Measurements from ENCODE around the gene RBM19.

Gene RBM19

DNA sequence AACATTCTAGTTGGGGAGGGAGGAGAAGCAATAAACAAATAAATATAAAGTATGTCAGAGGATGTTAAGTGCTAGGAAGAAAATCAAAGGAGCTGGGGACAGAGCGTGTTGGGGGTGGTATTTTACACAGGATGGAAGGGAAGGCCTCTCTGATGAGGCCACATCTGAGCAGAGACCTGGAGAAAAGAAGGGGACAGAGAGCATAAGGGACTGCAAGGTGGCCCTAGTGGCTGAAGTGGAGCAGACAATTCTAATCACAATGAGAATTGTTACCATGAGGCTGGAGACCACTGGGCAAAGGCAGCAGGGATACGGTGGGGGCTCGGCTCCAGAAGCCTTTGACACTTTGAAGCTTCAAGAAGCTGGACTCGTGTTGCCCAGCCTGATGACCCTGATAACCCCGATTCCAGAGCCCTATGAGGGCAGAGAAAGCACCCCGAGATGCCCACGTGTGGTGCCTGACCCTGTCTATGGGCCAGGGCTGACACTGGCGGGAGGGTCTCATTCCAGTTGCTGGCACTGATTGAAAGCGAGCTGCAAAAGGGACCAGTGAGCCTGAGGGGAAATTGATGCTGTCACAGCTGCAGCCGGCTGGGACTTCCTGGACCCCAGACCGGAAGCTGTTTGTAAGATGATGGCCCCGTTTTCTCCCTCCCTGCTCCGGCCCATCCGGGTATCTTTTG is 169.1 kb downstream of the RBM19 start:
- no peak for DNase-seq

DNA sequence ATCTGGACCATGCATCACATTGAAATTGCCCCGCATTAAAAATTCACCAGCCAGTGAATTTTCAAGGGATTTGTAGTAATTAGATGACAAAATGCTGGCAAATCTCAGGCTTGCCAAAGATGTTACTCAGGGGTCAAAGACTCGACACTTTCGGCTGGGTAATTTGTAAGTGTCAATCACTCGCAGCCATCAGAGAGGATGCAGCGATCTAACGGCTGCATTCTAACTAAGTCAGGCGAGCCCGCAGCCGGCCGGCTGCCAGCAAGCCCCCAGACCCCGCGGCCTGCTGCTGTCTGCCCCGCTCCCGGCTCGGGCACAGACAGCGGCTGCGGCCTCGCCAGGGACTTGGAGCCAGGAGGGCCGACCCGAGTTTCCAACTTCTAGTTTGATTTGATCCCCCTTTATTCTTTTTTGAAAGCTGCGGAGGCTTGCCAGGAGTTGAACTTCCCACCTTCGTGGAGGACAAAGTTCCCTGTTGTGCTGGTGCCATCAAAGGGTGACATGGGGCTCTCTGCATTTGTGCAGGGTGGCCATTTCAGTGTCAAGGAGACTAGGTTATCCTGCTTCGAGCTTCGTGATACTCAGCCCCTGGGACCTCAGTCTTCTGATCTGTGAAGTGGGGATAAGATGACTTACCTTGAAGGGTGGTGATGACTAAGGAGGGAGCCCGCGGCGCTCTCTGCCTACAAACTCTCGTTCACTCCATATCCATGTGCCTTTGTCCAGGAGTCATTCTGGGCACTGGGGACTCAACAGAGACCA is 169.9 kb downstream of the RBM19 start:
- no peak for DNase-seq

DNA sequence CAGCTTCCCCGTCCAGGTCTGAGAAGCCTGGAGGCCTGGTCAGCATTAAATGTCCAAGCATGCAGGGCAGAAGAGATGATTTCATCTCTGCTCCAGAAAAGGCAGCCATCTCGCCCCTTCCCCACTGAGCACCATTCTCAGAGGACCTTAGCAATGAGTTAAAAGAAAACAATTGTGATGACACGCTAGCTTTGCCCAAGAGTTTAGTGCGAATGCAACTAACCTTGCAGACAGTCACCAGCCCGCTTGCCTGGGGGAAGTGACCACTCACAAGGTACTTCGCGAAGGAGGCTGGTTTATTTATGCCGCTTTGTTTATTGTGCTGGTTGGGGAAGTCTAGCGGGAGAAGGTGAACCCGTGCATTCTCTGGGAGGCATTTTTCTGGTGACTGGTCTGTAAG is 170.7 kb downstream of the RBM19 start:
- DNase-seq = no peak

DNA sequence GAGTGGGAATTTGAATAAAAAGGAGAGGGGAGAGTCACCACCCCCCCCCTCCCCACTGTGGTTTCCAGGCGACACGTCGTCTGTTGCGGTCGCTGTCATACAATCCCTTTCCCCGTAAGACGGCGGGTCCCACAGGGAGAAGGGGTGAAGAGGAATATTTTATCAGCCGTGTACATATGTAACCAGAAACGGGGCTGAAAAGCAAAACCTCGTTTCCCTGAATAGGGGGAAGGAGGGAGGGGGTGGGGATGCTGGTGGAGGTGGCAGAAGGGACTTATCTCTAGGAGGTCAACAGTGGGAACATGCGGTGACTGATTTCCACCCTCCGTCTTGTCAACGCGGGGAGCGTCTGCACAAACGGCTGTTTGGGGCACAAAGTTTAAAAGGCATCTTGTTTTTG is 171.4 kb downstream of the RBM19 start:
- DNase-seq = no peak

DNA sequence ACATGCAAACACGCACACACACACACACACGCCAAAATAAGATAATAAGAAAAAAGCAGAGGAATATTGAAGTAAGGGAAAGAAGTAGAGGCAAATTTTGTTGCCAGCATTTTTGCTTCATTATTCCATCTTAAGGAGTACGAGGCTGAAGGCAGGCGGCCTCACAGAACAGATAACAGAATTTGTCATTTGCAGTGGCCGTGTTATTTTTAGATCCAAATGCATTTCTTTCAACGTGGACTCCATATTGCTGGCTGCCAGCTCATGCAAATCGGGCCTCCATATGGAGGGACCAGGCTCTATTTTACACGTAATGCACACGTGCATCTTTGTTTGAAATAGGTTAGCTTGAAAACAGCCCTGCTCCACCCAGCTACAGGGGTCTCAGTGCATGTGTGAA is 172.9 kb downstream of the RBM19 start:
- no peak for DNase-seq

DNA sequence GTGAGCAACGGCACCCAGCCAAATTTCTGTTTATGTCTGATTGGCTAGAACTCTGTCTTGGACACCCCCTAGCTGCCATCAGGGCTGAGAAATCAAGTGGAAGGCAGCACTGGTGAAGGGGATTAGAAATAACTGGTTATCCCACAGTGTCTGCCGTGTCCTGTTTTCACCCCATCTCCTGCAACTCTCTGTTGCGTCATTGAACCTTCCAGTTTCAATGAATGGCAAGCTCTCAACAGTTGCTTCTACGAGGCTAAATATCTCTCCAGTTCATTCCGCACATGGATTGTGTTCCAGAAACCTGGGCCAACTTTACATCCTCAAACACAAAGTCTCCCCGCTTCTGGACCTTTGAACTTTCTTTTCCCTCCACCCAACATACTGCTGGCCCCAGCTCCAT is 173.7 kb downstream of the RBM19 start:
- no peak for DNase-seq

DNA sequence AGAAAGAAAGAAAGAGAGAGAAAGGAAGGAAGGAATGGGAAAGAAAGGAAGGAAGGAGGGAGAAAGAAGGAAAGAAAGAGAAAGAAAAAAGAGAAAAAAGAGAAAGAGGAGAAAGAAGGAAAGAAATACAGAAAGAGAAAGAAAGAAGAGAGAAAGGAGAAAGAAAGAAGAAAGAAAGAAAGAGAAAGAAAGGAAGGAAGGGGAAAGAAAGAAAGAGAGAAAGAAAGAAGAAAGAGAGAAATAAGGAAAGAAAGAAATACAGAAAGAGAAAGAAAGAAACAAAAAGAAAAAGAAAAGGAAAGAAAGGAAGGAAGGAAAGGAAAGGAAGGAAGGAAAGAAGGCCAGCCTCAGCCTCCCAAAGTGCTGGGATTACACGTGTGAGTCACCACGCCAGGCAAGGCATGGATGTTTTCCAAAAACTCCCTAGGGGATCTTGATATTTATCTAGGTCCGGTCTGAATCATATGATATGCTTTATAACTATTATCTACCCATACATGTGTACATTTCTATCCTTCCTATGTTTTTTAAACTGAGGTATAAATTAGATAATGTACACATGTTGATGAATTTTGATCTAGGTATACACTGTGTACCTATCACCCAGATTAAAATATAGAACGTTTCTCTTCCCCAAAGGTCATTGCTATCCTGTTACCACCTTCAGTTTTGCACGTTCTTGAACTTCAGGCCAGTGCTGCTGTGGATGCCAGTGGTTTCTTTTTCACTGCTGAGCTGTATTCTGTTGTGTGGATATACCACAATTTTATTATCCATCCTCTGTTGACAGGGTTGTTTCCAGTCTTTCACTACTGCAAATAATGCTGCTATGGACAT is 177.9 kb downstream of the RBM19 start:
- DNase-seq = peak; percentile 73

DNA sequence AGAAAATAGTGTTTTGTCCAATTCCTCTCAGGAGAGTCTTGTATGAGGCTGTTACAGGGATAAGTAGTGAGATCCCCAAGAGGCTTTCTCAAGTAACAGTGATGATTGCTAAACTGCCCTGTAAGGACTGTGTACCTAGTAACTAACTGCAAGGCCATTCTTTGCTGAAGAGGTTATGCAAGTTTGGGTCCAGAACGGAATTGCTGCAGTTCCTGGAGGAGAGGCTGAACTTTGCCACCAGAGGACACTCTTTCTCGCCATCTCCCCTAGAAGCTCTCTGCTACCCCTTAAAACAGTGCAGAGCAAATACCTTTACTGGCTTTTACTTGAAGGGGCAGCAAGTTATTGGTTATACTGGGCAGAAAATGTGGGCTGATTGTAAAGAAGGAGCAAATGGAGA is 180.0 kb downstream of the RBM19 start:
- no peak for DNase-seq

DNA sequence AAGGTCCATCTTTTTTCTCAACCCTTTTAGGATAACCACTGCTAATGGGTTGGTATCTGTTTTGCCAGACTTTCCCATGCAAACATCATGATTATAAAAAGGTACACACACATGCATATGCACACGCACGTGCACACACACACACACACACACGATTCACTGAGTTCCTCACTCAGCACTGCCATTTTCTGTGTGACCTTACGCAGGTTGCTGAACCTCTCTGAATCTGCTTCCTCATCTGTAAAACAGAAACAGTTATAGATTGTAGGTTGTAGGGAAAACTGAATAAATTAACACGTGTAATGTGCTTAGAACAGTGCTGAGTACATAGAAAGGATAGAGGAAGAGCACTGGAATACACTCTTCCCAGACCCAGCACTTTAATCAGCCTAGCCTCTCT is 182.3 kb downstream of the RBM19 start:
- no peak for DNase-seq

DNA sequence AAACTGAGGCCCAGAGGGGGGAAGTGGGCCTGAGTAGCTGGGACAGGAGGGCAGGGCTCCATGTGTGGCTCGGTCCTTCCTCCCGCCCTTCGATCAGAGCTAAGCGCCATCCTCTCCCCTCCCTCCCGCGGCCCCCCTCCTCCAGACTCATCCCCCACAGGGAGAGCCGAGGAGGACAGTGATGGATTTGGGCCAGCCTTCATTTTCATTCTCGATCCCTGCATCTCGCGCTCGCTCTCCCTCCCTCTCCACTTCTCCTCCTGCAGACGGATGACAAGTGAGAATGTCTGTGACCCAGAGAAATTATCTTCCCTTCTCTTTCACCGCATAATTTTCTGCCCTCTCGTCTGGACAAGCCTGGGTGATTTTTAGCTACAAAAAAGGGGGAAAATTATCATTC is 183.3 kb downstream of the RBM19 start:
- DNase-seq = peak; percentile 14

DNA sequence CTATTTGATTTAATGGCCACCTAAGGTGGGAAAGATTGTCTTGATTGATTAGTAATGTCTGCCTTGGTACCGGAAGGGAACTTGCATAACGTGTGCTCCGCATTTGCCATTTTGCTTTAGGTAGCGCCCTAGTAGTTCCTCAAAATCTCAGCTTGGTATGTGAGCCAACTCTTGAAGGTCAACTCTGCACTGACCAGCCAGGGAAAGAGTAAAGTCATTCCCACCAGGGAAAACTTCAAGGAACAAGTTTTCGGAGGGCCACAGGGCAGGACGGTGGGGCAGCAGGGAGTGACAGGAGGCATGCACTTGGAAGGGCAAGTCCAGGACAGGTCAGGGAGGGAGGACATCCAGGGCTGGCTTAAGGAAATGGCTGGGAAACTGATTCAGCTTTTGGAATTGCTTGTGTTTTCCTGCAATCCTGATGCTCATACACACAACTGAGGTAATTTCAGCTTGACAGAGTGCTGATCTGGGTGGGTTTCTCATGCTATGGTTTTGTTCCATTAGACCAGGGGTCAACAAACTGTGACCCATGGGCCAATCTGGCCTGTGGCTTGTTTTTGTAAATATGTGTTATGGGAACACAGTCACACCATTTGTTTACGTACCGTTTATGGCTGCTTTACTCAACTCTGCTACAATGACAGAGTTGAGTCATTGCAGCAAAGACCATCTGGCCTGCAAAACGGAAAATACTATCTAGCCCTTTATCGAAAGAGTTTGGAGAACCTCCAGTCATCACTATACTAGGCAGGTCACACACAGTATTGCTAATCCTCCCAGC is 184.5 kb downstream of the RBM19 start:
- no peak for DNase-seq

DNA sequence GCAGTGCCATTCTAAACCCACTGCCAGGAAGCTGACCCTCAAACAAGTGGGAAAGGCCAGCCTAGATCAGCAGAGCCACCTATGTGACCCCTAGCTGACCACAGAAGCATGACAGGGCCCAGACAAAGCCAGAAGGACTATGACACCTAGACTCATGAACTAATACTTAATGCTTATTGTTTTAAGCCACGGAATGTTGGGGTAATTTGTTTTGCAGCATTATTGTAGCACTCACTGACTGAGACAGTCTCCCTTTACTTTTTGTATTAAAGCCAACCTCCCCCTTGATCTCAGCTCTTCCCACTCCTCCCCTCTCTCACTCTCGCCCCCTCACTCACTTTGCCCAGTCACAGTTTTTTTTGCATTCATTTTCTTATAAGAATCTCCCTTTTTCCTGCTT is 186.4 kb downstream of the RBM19 start:
- no peak for DNase-seq

DNA sequence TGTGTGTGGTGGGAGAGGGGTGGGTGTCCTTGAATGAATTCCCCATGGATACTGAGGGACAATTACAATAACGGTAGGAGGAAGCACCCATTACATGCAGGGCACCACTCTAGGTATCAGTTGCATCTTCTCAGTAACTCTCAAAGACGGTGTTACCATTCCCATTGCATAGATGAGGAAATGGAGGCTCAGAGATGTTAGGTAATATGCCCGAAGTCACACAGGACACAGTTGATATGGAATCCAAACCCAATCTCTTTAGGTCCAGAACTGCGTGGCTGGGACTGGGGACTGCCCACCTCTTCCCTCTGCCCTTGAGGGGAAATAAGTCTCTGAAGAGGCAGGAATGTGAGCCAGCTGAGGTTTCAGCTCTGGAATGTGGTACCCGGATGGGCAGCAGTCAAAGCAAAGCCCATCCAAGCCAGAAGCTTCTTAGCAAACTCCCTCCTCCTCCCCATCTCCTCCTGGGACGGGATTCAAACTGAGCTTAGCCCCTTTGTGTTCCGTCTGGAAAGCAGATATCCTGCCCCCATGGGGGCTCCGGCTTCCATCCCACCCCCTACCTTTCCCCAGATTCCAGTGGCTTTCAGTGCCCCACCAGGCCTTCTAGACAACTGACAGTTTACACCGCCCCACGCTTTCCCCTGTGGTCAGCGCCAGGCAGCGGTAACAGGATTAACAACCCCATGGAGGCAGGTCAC is 187.5 kb downstream of the RBM19 start:
- no peak for DNase-seq

DNA sequence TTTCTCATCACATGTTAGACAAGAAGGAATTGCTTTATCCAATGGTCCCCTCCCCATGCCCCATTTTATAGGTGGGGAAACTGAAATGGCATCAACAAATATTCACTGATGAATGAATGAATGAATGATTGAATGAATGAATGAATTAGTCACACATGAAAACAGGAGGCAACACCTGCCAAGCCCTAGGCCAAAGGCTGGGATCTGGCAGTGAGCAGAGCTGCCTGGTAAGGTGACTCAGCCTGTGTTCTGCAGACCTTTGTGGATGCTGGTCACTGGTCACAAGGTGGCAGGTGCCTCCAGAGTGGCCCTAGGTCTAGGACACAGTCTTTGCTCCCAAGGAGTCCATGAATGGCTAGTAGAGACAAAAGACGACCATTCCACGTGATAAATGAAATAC is 188.4 kb downstream of the RBM19 start:
- no peak for DNase-seq

DNA sequence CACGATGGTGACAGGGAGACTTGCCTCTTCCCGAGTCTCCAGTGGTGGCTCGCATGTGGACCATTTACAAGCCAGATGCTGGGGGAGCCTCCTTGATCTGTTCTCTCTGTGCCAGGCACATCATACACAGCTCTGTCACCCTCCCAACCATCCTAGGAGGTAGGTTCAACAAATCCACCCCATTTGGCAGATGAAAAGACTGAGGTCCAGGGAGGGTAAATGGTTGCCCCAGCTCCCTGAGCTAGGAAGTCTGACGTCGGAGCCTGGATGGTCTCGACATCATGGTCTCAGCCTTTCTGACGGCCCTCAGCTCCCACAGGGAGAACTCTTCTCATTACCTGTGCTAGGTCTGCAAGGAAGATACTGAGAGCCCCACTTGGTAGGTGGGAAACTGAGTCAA is 189.6 kb downstream of the RBM19 start:
- no peak for DNase-seq

DNA sequence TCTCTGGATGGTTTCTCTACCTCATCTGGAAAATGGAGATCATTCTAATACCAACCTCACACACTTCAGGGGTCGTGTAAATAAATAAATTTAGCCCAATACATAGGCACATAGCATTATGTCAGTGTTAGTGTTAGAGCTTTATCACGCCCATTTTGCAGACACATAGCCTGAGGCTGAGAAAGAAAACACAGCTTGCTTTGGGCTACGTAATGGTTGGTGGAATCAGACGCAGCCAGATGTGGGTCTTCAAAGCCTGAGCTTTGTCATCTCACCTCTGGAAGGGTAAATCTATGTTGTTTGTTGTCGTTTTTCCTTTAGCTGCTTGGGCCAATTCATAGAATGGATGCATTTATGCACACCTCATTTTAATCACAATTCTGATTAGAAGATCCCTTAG is 191.6 kb downstream of the RBM19 start:
- DNase-seq = no peak

DNA sequence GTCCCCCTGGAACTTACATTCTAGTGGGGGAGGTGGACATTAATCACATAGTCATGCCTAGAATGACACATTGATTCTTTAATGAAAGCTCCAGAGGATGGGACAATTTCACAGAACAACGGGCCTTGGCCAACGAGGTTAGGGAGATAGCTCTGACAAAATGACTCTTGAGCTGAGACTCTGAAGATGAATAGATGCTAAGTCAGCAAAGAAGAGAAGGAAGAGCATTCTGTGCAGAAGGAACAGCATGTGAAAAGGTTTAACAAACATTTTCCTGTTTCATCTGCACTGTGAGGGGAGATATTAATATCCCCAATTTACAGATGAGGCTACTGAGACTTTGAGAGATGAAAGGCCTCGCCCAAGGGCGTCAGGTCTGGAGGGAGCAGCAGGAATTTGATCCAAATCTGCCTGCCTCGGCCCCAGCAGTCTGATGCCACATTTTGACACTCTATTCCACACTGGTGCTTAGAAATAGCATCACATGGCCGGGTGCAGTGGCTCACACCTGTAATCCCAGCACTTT is 193.6 kb downstream of the RBM19 start:
- no peak for DNase-seq

DNA sequence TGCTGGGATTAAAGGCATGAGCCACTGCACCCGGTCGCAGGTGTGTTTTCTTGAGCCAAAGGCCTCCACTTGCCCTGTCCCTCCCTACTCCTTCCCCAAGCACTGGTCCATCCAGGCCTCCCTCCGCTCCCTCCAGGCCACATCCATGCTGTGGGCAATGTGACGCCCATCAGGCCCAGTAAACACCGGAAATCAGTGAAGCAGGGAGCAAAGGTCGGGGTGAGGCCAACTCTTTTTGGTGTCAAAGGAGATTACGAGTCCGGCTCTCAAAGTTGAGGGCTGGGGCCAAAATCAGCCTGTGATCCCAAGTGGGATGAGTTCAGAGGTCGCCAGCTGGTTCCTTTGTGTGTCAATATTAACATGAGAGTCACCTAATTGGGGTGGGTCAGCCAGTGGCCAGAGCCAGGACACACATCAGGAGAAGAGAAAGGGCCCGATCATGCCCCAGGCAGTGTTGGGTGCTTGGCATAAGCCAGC is 195.7 kb downstream of the RBM19 start:
- no peak for DNase-seq

DNA sequence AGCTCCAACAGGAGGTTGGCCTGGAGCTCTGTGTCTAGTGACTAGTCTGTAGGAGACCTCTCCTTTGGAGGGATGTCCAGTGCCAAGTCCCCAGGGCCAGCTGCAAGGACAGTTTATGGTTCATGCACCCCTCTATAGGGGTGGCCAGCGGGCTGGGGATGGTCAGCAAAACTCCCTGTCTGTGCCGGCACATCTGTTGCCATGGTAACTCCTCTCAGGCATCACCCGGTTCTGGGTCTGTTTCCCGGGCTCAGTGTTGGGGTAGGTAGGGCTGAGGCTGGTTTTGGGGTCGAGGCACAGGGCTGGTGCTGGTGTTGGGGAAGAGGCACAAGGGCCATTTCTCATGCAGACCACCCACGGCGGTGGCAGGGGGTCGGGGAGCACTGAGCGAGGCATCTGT is 196.8 kb downstream of the RBM19 start:
- no peak for DNase-seq

DNA sequence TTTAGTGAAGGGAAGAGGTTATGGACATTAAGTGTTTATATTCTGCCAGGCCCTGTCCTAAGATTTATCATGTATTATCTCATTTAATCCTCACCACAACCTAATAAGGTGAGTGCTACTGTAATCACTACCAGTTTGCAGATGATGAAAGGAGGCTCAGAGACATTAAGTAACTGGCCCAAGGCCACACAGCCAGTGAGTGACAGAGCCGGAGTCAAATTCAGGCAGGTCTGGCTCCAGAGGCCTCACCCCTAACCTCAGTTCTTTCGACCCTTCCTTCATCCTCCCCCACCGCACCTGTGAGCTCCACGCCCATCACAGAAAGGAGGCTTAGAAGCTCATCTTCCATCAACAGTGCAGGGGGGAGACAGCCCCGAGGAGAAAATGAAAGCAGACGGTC is 197.3 kb downstream of the RBM19 start:
- no peak for DNase-seq

DNA sequence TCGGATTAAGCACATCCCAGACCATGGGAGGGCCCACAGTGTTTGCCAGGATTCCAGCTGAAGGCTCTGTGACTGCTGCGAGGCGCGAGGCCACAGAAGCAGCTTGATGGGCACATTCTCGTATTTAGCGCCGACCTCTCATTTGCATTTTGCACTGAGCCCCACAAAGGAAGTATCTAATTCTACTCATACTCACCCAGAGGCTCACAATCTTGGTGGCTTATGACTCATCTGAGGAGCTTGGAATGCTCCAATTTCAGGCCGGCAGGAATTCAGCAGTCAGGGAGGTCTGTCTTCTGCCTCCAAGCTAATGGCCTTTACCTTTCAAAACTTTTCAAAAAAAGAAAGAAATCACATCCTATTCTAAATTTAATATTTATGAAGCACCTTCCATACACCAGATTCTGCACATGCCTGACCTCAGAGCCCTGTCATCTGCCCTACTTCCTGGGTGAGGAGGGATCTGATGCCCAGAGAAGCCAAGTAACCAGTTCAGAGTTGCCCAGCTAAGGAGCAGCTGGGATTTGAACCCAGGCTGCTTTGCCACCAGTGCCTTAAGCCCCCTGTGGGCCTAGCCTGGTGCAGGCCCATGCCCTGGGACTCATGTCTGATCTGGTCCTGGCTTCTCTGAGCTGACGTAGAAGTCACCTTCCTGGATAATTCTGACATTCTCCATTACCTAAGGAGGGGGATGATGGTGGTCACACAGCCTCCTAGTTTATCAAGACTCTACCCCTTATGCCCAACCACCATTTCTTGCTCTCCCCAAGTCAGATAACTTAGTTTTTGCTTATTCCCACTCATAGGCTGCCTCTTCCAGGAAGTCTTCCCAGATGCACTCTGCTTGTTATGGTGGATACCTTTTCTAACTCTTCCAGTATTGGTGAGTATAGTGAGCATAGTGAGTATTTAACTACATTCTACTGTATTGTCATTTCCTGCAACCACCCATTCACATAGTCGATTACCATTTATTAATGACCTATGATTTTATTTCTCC is 198.9 kb downstream of the RBM19 start:
- DNase-seq = peak; percentile 94

Measured in fibroblast of upper back skin (primary cell).